ENCODE results near the gene TMEM97. TPM values are rescaled to one million over a fixed set of nuclear protein-coding genes. Genes with fewer than 3 reads are reported as not detected.

The TMEM97 gene
- total RNA-seq, 1 experiment from 2014 or later, result 55.6 TPM

DNA sequence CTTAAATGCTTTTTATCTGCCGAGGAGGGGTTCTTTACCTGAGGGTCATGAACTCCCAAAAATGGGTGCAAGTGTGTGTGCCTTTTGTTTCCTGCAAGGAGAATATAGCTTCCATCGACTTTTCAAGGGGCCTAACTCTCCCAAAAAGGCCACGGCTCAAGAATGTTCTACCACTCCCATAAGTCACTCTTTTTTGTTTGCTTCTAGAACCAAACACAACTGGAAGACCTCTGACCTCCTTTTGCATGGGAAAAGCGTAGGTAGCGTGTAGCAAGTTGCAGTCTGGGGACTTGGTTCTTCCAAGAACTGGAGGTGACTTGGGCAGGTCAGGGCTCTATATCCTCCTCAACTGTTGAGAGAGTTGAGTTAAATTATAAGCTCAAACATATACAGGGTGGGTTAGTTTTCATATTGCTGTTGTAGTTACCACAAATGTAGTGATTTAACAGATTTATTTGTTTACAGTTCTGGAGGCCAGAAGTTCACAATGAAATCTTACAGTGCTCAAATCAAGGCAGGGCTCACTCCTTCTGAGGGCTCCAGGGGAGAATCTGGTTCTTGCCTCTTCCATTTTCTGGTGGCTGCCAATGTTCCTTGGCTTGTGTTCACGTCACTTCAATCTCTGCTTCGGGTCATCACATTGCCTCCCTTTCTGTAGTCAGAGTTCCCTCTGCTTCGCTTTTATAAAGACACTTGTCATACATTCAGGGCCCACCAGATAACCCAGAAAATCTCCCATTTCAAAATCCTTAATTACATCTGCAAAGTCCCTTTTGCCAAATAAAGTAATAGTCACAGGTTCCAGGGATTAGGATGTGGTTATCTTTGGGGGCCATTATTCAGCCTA lies 1.4 kb downstream of the TMEM97 start:
- BruUV-seq (replicated peaks), result no TSS peak
- Histone ChIP-seq H3K9me3 (ENCODE audit: control insufficient read depth in 1 of 2, insufficient read depth in 1 of 2, low read depth in 1 of 2, low read length in 2 of 2) (no peaks in the 10 kb centered on the region), H3K9ac (ENCODE audit: low read length) (peak overlapping the region; percentile 91), H3K4me1 (ENCODE audit: control insufficient read depth in 1 of 2, insufficient read depth in 2 of 2, low read length in 2 of 2) (peaks cover 12 to 26% of the 10 kb centered on the region in 2 experiments; a peak in 3 of 4 replicates), H3K9me2 (ENCODE audit: insufficient read depth) (no peaks in the 10 kb centered on the region), H3K27me3 (ENCODE audit: insufficient read depth, low read length) (no peaks in the 10 kb centered on the region), H3K4me3 (replicated peaks in 1 of 2; ENCODE audit: low read depth in 1 of 2, low read length in 2 of 2) (peak overlapping the region; percentile 86 to 95), H3K4me2 (ENCODE audit: low read length) (peak overlapping the region; percentile 98), H4K20me1 (ENCODE audit: insufficient read depth) (no peaks in the 10 kb centered on the region), H3K27ac (ENCODE audit: low read depth, low read length) (no peak overlapping the region), H3K36me3 (ENCODE audit: control insufficient read depth in 1 of 2, insufficient read depth in 2 of 2, low read length in 2 of 2) (peaks cover 0 to 6% of the 10 kb centered on the region in 2 experiments; a peak in 1 of 4 replicates), H2AFZ (ENCODE audit: low read depth, low read length, poor library complexity, severe bottlenecking) (no peak overlapping the region), H3K79me2 (ENCODE audit: insufficient read depth, low read length) (peaks cover 64% of the 10 kb centered on the region)
- ChIA-PET POLR2A (no interaction called here), RAD21 (ENCODE audit: low non-redundant PET in 1 of 2, low total read pairs in 2 of 2, uncharacterized antibody in 2 of 2, unreplicated experiment in 2 of 2) (no interaction called here), CTCF (interaction anchor here (1.1 kb wide), 1 partner anchor 15 kb away, joined by 3 read pairs; the partner anchor contains the start of gene TNFAIP1)
- intact Hi-C loops (cut with micrococcal nuclease), result no loop called here
- no peak for ATAC-seq
- TF ChIP-seq POLR2A (IDR thresholded peaks at IDR 0.05; ENCODE audit: borderline replicate concordance, extremely low read depth, insufficient read depth, insufficient read length) (no peak), EZH2 (IDR thresholded peaks at IDR 0.05) (no peak), JUND (IDR thresholded peaks at IDR 0.05) (no peak), YY1 (IDR thresholded peaks at IDR 0.05; ENCODE audit: extremely low read depth, insufficient replicate concordance, low read depth, low read length) (no peak), EGR1 (IDR thresholded peaks at IDR 0.05; ENCODE audit: low read depth) (no peak), ZNF274 (IDR thresholded peaks at IDR 0.05; ENCODE audit: low read depth, low read length) (no peak), POLR2AphosphoS5 (IDR thresholded peaks at IDR 0.05; ENCODE audit: low read depth, low read length) (no peak), ZFX (IDR thresholded peaks at IDR 0.05) (no peak), FOSL1 (IDR thresholded peaks at IDR 0.05; ENCODE audit: low read depth) (no peak), CBX3 (IDR thresholded peaks at IDR 0.05; ENCODE audit: low read depth) (no peak), CTCF (IDR thresholded peaks at IDR 0.05 in 2 of 3, conservative IDR thresholded peaks at IDR 0.05 in 1 of 3; ENCODE audit: borderline replicate concordance in 1 of 3, insufficient read depth in 1 of 3, low read depth in 2 of 3, low read length in 2 of 3) (no peak), CEBPB (IDR thresholded peaks at IDR 0.05; ENCODE audit: low read depth) (no peak), SIN3A (IDR thresholded peaks at IDR 0.05; ENCODE audit: low read depth) (no peak)
- DNase-seq (ENCODE audit: low read depth, low spot score), result no peak
